Right atrium auricular region (tissue), 2 donors: ENCODE data around the gene PRODH. TPM values are rescaled to one million over a fixed set of nuclear protein-coding genes. Genes with fewer than 3 reads are reported as not detected.
"Not testable (repeated sequence)": the region's sequence is repeated elsewhere in the genome, so short reads cannot be mapped to it uniquely, and the experiment has no call there.

Source experiments
- DNase-seq: peaks from one replicate; pipeline ENCODE4 v3.0.0-alpha.2; 2019; ENCODE audit warnings: low spot score
- H3K27ac ChIP-seq, 2 donors: fragments of 200-600 bp; sonication (generic); 1 replicate in 1 of 2; 2 replicates in 1 of 2; pipeline ENCODE4 v1.5.1; 2016 to 2019
- H3K27me3 ChIP-seq, 2 donors: fragments of 200-600 bp; sonication (generic); one replicate each; pipeline versions ENCODE4 v1.5.1 to v1.6.0; 2017 to 2019
- H3K36me3 ChIP-seq: fragments of 200-600 bp; sonication (generic); one replicate; pipeline ENCODE4 v1.5.1; 2016
- H3K4me1 ChIP-seq, 2 donors: fragments of 200-600 bp; sonication (generic); one replicate each; pipeline versions ENCODE4 v1.5.1 to v1.6.0; 2017 to 2019
- H3K4me3 ChIP-seq, 2 donors: fragments of 200-600 bp; sonication (generic); 1 replicate in 1 of 2; 2 replicates in 1 of 2; pipeline ENCODE4 v1.5.1; 2017 to 2019; ENCODE audit warnings: mild to moderate bottlenecking in 1 of 2, moderate library complexity in 1 of 2
- H3K9me3 ChIP-seq, 2 donors: fragments of 200-600 bp; sonication (generic); one replicate each; pipeline ENCODE4 v1.5.1; 2019
- total RNA-seq, 2 donors: library from RNA; depleted of rRNA; stranded (reverse); fragments of >200 nt; gene quantifications; one replicate each; pipeline ENCODE4 v1.1.0, GENCODE V29; 2016
- TF ChIP-seq, protein P1 (sequence below), 2 donors: fragments of 200-600 bp; sonication (generic); IDR thresholded peaks; one replicate each; pipeline ENCODE4 v1.5.1; 2019; ENCODE audit warnings: antibody characterized with exemption in 2 of 2

Gene PRODH
- total RNA-seq, 2 donors from 2014 or later = 1.7 to 8.0 TPM

- Histone ChIP-seq H3K27me3 (no peaks in the 10 kb centered on the region), H3K4me3 (no peak overlapping the region), H3K36me3 (no peaks in the 10 kb centered on the region), H3K4me1 (no peaks in the 10 kb centered on the region), H3K9me3 (no peaks in the 10 kb centered on the region), H3K27ac (no peak overlapping the region)
- TF ChIP-seq, protein P1, sequence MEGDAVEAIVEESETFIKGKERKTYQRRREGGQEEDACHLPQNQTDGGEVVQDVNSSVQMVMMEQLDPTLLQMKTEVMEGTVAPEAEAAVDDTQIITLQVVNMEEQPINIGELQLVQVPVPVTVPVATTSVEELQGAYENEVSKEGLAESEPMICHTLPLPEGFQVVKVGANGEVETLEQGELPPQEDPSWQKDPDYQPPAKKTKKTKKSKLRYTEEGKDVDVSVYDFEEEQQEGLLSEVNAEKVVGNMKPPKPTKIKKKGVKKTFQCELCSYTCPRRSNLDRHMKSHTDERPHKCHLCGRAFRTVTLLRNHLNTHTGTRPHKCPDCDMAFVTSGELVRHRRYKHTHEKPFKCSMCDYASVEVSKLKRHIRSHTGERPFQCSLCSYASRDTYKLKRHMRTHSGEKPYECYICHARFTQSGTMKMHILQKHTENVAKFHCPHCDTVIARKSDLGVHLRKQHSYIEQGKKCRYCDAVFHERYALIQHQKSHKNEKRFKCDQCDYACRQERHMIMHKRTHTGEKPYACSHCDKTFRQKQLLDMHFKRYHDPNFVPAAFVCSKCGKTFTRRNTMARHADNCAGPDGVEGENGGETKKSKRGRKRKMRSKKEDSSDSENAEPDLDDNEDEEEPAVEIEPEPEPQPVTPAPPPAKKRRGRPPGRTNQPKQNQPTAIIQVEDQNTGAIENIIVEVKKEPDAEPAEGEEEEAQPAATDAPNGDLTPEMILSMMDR (IDR thresholded peaks at IDR 0.05) = no peak
- no peak for DNase-seq
Measured at GRCh38 chr22:18962308-18962635, 26.2 kb upstream of the PRODH start.

DNA sequence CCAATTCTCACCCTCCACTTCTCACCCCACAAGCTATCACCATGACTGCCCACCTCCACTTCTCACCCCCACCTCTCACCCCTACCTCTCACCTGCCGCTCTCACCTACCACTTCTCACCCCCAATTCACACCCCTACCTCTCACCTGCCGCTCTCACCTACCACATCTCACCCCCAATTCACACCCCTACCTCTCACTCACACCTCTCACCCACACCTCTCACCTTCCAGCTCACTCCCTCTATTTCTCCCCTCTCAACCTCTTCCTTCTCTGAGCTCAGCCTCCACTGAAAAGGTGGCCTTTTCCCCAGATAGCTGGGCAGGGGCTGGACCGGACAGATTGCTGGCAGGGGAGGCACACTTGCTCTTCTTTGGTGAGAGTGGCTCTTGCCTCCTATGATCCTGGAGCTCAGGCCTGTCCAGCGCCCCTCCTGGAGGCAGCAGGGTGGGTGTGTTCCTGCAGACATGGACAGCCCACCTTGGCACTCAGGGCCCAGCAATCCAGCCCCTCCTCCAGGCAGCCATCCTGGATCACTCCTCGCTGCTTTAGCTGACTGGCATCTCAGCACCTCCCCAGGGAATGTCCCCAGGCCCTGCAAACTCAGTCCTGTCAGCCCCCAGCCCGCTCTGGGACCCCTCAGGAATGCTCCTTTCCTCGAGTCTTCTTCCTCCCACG lies 25.7 kb upstream of the PRODH start:
- not testable (repeated sequence) for H3K27ac ChIP-seq, H3K9me3 ChIP-seq, H3K27me3 ChIP-seq, H3K4me3 ChIP-seq, DNase-seq, H3K36me3 ChIP-seq, H3K4me1 ChIP-seq

GRCh38 chr22:18961201-18961600 lies 25.1 kb upstream of the PRODH start:
- H3K36me3 ChIP-seq, DNase-seq, H3K9me3 ChIP-seq, H3K27ac ChIP-seq, H3K27me3 ChIP-seq, H3K4me3 ChIP-seq, H3K4me1 ChIP-seq: not testable (repeated sequence)

DNA sequence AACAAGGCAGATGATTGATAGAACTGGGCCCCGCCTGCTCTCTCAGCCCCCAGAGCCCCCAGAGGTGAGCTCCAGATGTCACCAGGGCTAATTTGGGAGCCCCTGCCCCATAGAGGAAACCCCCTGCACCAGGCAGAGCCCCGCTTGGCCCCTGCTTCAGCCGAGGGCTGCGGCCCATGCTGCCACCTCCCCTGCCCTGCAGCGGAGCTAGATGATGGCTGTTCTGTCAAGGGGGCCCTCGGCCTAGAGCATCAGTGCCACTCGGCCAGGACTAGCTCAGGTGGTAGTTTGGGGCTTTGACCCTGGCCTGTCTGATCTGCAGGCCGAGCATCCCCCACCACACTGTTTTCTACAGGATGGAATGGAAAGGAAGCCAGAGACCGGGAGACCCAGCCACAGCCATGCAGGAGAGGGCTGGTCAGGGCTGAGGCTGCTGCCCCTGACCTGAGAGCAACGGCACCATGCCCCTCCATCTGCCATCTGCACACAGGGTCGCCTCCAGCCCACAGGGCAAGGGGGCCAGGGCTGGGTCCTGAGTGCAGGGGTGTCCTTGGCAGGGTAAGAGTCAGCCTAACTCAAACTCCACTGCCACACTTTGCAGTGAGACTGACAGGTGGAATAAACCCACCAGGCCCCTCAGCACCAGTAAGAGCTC lies 24.2 kb upstream of the PRODH start:
- H3K4me1 ChIP-seq, H3K36me3 ChIP-seq, DNase-seq, H3K9me3 ChIP-seq, H3K27ac ChIP-seq, H3K27me3 ChIP-seq, H3K4me3 ChIP-seq: not testable (repeated sequence)

GRCh38 chr22:18959741-18960140 lies 23.6 kb upstream of the PRODH start:
- H3K4me1 ChIP-seq, H3K27me3 ChIP-seq, H3K4me3 ChIP-seq, H3K36me3 ChIP-seq, DNase-seq, H3K27ac ChIP-seq, H3K9me3 ChIP-seq: not testable (repeated sequence)

DNA sequence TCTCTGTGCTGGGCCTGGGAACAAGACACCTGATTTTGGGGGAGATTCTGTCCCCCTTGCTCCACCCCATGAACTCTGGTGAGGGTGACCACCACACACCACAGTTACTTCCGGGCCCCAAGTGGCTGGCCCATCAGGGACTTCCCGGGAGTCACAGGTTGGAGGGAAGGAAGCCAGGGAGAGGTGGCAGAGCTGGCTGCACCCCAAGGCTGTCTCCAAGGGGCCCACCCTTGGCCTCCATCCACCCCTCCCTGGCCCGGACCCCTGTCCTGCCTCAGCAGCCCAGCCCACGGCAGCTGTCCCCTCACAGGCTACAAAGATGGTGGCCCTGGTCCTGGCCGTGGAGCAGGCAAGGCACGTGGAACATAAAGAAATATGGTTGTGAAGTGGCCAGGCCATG lies 23.2 kb upstream of the PRODH start:
- not testable (repeated sequence) for H3K27me3 ChIP-seq, DNase-seq

GRCh38 chr22:18958738-18959137 lies 22.6 kb upstream of the PRODH start:
- not testable (repeated sequence) for H3K9me3 ChIP-seq, H3K4me1 ChIP-seq, H3K36me3 ChIP-seq, H3K27ac ChIP-seq, H3K27me3 ChIP-seq, DNase-seq, H3K4me3 ChIP-seq

More for the DNA sequence above, 23.2 kb upstream of the PRODH start:
- not testable (repeated sequence) for H3K4me1 ChIP-seq, H3K27ac ChIP-seq, H3K4me3 ChIP-seq, H3K36me3 ChIP-seq, H3K9me3 ChIP-seq

GRCh38 chr22:18958321-18958705 lies 22.2 kb upstream of the PRODH start:
- not testable (repeated sequence) for H3K9me3 ChIP-seq, H3K36me3 ChIP-seq, H3K4me1 ChIP-seq, H3K27ac ChIP-seq, H3K4me3 ChIP-seq, H3K27me3 ChIP-seq, DNase-seq

GRCh38 chr22:18957621-18958320 lies 21.7 kb upstream of the PRODH start:
- not testable (repeated sequence) for DNase-seq, H3K27ac ChIP-seq, H3K9me3 ChIP-seq, H3K36me3 ChIP-seq, H3K4me1 ChIP-seq, H3K4me3 ChIP-seq, H3K27me3 ChIP-seq

DNA sequence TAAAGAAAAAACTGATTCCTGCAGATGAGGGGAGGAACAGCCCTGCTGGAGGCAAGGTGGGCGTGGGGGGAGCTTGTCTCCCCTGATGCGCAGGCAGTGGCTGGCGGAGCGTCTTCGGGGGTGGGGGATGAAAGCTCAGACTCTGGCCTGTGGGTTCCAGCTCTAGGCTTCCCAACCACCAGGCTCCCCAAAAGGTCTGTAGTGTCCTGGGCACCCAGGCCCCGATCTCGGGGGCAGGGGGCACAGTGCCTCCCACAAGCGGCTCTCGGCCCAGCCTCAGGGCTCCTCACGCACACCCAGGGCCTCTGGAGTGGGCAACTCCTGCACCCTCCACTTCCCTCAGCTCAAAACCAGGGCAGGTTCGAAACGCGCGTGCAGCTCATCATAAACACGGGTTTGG lies 20.9 kb upstream of the PRODH start:
- not testable (repeated sequence) for H3K36me3 ChIP-seq, H3K9me3 ChIP-seq, H3K27ac ChIP-seq, DNase-seq, H3K27me3 ChIP-seq, H3K4me3 ChIP-seq, H3K4me1 ChIP-seq

DNA sequence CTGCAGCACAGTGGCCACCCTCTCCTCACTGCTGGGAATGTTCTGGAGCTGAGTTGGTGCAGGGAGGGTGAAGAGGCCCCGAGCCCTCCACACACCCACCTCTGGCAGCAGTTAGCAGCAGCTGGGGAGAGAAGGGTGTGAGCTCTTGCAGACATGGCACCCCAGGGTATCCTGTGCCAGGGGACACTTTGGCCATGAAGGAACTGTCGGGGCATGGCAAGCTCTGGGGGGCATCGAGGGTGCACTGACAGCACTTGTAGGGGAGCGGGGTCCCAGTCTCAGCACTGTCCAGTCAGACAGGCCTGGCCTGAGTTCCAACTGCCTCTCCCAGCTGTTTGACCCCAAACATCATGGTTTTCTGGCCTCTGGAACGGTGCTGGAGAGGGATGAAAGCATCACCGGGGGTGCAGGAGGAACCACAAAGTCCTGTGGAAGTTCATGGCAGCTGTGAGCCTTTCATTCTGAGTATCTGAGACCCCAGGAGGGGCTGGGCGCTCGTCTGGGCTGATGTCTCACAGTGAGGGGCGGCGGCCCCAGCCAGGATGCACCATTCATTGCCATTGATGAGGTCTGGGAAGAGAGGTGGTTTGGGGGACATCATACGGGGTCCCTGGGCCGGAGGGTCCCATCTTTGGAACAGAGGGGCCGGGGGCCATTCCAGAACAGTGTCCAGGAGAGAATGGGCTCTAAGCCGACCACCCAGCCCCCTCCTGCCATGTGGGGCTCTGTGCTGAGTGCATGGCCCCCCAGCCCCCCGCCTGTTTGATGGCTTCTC lies 20.2 kb upstream of the PRODH start:
- not testable (repeated sequence) for H3K4me3 ChIP-seq, H3K27ac ChIP-seq, H3K9me3 ChIP-seq, H3K36me3 ChIP-seq, DNase-seq, H3K27me3 ChIP-seq, H3K4me1 ChIP-seq
